ENCODE results near the gene NLN.

DNA sequence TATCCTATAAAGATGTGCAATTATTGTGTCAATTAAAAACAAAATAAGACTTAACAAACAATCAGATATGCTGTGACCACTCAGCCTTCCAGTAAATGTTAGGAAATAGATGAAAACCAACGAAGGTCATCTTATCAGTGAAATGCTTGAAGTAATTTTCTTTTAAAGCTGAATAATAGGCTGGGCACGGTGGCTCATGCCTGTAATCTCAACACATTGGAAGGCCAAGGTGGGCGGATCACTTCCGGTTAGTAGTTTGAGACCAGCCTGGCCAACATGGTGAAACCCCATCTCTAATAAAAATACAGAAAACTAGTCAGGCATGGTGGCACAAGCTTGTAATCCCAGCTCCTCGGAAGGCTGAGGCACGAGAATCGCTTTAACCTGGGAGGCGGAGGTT is 31.2 kb downstream of the NLN start:
- TF ChIP-seq, protein P1, sequence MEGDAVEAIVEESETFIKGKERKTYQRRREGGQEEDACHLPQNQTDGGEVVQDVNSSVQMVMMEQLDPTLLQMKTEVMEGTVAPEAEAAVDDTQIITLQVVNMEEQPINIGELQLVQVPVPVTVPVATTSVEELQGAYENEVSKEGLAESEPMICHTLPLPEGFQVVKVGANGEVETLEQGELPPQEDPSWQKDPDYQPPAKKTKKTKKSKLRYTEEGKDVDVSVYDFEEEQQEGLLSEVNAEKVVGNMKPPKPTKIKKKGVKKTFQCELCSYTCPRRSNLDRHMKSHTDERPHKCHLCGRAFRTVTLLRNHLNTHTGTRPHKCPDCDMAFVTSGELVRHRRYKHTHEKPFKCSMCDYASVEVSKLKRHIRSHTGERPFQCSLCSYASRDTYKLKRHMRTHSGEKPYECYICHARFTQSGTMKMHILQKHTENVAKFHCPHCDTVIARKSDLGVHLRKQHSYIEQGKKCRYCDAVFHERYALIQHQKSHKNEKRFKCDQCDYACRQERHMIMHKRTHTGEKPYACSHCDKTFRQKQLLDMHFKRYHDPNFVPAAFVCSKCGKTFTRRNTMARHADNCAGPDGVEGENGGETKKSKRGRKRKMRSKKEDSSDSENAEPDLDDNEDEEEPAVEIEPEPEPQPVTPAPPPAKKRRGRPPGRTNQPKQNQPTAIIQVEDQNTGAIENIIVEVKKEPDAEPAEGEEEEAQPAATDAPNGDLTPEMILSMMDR (conservative IDR thresholded peaks at IDR 0.05 in 1 of 2, IDR thresholded peaks at IDR 0.05 in 1 of 2; ENCODE audit: low read depth in 1 of 2, low read length in 2 of 2): no peak
- TF ChIP-seq EZH2 (IDR thresholded peaks at IDR 0.05; ENCODE audit: low read length, missing control alignments): no peak

Measured in fibroblast of lung (primary cell).